Activated B cell treated with CpG ODN at 0.5 μM for 24 hours (primary cell): ENCODE data around the gene NBPF6. TPM values are rescaled to one million over a fixed set of nuclear protein-coding genes. Genes with fewer than 3 reads are reported as not detected.
"Not testable (repeated sequence)": the region's sequence is repeated elsewhere in the genome, so short reads cannot be mapped to it uniquely, and the experiment has no call there.

Experiments used
- ATAC-seq: fragments of 200-7000 bp; cut with Tn5 transposase; one replicate; pipeline ENCODE4 v1.10.0; 2021; ENCODE audit warnings: low read depth, mild to moderate bottlenecking, moderate library complexity
- CTCF ChIA-PET: fragments of 350-600 bp; sonication (Branson Sonifier 250); formaldehyde crosslinking; loops from one replicate; lab custom pipeline; 2021; ENCODE audit warnings: antibody characterized with exemption; lab: Charles Lee
- POLR2A ChIA-PET: fragments of 350-600 bp; sonication (Branson Sonifier 250); formaldehyde crosslinking; loops from one replicate; lab custom pipeline; 2021; ENCODE audit warnings: antibody characterized with exemption; lab: Charles Lee
- DNase-seq: peaks from one replicate; pipeline ENCODE4 v3.0.0; 2022
- H3K27ac Mint-ChIP-seq: one replicate; pipeline ENCODE4 v1.8.0; 2020; ENCODE audit warnings: mixed read lengths
- H3K27me3 Mint-ChIP-seq: one replicate; pipeline ENCODE4 v1.8.0; 2021; ENCODE audit warnings: mixed read lengths
- H3K36me3 Mint-ChIP-seq: one replicate; pipeline ENCODE4 v1.8.0; 2021; ENCODE audit warnings: low read depth, mixed read lengths
- H3K4me1 Mint-ChIP-seq: one replicate; pipeline ENCODE4 v1.8.0; 2021; ENCODE audit warnings: mixed read lengths
- H3K4me3 Mint-ChIP-seq: one replicate; pipeline ENCODE4 v1.8.0; 2020; ENCODE audit warnings: mild to moderate bottlenecking, mixed read lengths
- H3K9me3 Mint-ChIP-seq: one replicate; pipeline ENCODE4 v1.8.0; 2020; ENCODE audit warnings: mixed read lengths
- intact Hi-C: fragments of 100-400 bp; cut with micrococcal nuclease; formaldehyde crosslinking; loops from one replicate; pipeline ENCODE4 v1.15.1; 2024
- total RNA-seq: library from RNA; stranded (reverse); gene quantifications from 2 replicates; pipeline ENCODE4 v1.2.3, GENCODE V29; 2022
- TF ChIP-seq, protein P1 (sequence below): fragments of 200-600 bp; IDR thresholded peaks from one replicate; pipeline ENCODE4 v1.8.0; 2022; ENCODE audit warnings: antibody characterized with exemption, mild to moderate bottlenecking

NBPF6 gene
- total RNA-seq, 1 donor from 2014 or later: not detected

DNA sequence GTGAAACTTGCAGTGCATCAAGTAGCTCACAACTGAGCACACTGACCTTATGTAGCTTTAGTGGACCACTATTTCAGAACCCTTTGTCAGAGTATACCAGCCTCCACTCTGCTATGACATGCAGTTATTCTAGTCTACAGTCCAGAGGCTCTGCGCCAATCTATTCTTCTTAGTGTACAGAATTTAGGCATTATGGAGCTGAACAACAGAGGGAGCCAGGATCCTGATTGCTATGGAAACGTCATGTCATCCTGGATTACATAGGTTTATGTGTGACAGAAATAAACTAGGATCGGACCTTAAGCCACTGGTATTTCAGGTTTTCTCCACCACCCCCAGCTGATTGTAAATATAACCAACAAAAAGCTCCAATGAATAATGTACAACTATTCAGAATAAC is 61.6 kb downstream of the NBPF6 start:
- no peaks in the 10 kb centered on the region for H3K4me1 Mint-ChIP-seq

DNA sequence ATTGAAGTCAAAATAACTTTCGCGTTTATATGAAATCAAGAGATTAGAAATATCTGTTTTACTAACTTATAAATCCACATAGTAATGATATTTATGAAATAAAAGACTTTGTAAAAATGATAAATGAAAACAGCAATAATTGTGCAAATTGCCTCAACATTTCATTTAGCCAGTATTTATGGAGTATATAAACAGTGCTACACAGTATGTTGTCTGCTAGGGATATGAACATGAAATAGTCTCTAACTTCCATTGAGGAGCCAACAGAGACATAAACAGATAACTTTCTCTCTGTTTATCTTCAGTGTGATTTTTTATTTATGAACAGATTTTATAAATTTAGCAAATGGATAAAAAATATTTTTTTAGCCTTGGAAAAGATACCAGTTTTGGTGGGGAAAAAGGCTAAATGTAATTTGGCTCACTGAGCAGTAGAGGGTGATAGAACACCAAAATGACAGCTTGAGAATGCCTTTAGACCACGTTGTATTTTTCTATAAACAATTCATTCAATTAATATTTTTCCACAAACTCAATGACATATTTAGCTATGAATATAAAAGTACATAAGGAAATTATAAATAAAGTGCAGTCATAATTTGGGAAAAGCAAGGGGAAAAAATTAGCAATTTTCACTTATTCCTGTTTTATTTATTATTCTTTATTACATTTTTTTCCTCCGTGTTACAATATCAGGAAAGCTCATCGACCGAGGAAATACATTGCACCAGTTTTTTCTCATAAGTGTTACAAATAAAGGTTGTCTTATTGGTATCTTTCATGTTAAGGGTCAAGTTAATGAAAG is 62.3 kb downstream of the NBPF6 start:
- H3K36me3 Mint-ChIP-seq: no peaks in the 10 kb centered on the region
- DNase-seq (no peak), ATAC-seq (peak; percentile 85)
- TF ChIP-seq, protein P1, sequence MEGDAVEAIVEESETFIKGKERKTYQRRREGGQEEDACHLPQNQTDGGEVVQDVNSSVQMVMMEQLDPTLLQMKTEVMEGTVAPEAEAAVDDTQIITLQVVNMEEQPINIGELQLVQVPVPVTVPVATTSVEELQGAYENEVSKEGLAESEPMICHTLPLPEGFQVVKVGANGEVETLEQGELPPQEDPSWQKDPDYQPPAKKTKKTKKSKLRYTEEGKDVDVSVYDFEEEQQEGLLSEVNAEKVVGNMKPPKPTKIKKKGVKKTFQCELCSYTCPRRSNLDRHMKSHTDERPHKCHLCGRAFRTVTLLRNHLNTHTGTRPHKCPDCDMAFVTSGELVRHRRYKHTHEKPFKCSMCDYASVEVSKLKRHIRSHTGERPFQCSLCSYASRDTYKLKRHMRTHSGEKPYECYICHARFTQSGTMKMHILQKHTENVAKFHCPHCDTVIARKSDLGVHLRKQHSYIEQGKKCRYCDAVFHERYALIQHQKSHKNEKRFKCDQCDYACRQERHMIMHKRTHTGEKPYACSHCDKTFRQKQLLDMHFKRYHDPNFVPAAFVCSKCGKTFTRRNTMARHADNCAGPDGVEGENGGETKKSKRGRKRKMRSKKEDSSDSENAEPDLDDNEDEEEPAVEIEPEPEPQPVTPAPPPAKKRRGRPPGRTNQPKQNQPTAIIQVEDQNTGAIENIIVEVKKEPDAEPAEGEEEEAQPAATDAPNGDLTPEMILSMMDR: peak; percentile 95
- ChIA-PET POLR2A (interaction anchor here (1.7 kb wide), 1 partner anchor 48 kb away, joined by 13 read pairs; the partner anchor contains the start of gene EEIG2), CTCF (interaction anchor here (0.6 to 12.9 kb wide), 12 partner anchors 10 to 385 kb away, joined by 3 to 237 read pairs (median 4); partner anchors contain the start of gene EEIG2)
- H3K9me3 Mint-ChIP-seq: no peaks in the 10 kb centered on the region
- H3K27me3 Mint-ChIP-seq: no peaks in the 10 kb centered on the region
- no peak overlapping the region for H3K27ac Mint-ChIP-seq
- H3K4me3 Mint-ChIP-seq: no peak overlapping the region
- intact Hi-C loops: loop anchor here (1.0 to 2.0 kb wide), 4 partner anchors 49 to 730 kb away; no protein-coding TSS in a partner anchor
- H3K4me1 Mint-ChIP-seq: no peaks in the 10 kb centered on the region

More for the DNA sequence above, 61.6 kb downstream of the NBPF6 start:
- H3K27me3 Mint-ChIP-seq: no peaks in the 10 kb centered on the region
- H3K9me3 Mint-ChIP-seq: no peaks in the 10 kb centered on the region
- TF ChIP-seq, protein P1: no peak
- ATAC-seq (no peak), DNase-seq (no peak)
- no peak overlapping the region for H3K27ac Mint-ChIP-seq
- no peak overlapping the region for H3K4me3 Mint-ChIP-seq
- intact Hi-C loops: loop anchor here (1.0 to 2.0 kb wide), 4 partner anchors 50 to 729 kb away; no protein-coding TSS in a partner anchor
- ChIA-PET POLR2A (interaction anchor here (1.7 kb wide), 1 partner anchor 49 kb away, joined by 13 read pairs; the partner anchor contains the start of gene EEIG2), CTCF (interaction anchor here (1.2 to 12.9 kb wide), 8 partner anchors 10 to 386 kb away, joined by 3 to 237 read pairs (median 6); partner anchors contain the start of gene EEIG2)
- H3K36me3 Mint-ChIP-seq: no peaks in the 10 kb centered on the region

DNA sequence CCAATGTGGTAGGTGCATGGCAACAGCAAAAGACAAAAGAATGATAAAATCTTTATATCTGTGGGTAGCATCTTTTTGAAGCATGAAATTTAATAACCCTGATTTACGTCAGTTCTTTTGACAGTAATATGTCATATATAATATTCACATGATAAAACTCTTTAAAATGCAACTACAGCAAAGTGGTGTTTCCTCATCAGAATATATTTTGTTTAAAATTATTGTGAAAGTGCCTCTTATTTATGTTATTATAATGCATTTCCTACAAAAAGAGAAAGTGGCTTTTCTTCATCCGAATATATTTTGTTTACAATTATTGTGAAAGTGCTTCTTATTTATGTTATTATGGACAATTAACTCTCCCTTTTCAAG is 62.9 kb downstream of the NBPF6 start:
- TF ChIP-seq, protein P1: no peak
- POLR2A ChIA-PET: interaction anchor here (1.7 kb wide), 1 partner anchor 48 kb away, joined by 13 read pairs; the partner anchor contains the start of gene EEIG2
- no peak for ATAC-seq
- no peak overlapping the region for H3K27ac Mint-ChIP-seq
- CTCF ChIA-PET: interaction anchor here (0.6 to 12.9 kb wide), 11 partner anchors 10 to 384 kb away, joined by 3 to 237 read pairs (median 4); partner anchors contain the start of gene EEIG2
- DNase-seq: no peak
- H3K27me3 Mint-ChIP-seq: no peaks in the 10 kb centered on the region
- H3K36me3 Mint-ChIP-seq: no peaks in the 10 kb centered on the region
- intact Hi-C loops: loop anchor here (2.0 kb wide), 1 partner anchor 730 kb away; no protein-coding TSS in a partner anchor
- H3K4me1 Mint-ChIP-seq: no peaks in the 10 kb centered on the region
- H3K9me3 Mint-ChIP-seq: no peaks in the 10 kb centered on the region
- no peak overlapping the region for H3K4me3 Mint-ChIP-seq

DNA sequence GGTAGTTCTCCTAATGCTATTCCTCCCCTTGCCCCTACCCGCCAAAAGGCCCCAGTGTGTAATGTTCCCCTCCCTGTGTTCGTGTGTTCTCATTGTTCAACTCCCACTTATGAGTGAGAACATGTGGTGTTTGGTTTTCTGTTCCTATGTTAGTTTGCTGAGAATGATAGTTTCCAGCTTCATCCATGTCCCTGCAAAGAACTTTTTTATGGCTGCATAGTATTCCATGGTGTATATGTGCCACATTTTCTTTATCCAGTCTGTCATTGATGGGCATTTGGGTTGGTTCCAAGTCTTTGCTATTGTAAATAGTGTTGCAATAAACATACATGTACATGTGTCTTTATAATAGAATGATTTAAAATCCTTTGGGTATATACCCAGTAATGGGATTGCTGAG is 63.8 kb downstream of the NBPF6 start:
- ATAC-seq, DNase-seq, H3K4me3 Mint-ChIP-seq, H3K9me3 Mint-ChIP-seq, H3K4me1 Mint-ChIP-seq, H3K27ac Mint-ChIP-seq, H3K36me3 Mint-ChIP-seq, H3K27me3 Mint-ChIP-seq: not testable (repeated sequence)
- ChIA-PET CTCF (interaction anchor here (1.2 to 12.9 kb wide), 2 partner anchors 48 to 130 kb away, joined by 3 to 237 read pairs; partner anchors contain the start of gene EEIG2), POLR2A (interaction anchor here (1.8 kb wide), 1 partner anchor 46 kb away, joined by 5 read pairs; the partner anchor contains the start of gene EEIG2)
- intact Hi-C loops: loop anchor here (2.0 kb wide), 1 partner anchor 731 kb away; no protein-coding TSS in a partner anchor

DNA sequence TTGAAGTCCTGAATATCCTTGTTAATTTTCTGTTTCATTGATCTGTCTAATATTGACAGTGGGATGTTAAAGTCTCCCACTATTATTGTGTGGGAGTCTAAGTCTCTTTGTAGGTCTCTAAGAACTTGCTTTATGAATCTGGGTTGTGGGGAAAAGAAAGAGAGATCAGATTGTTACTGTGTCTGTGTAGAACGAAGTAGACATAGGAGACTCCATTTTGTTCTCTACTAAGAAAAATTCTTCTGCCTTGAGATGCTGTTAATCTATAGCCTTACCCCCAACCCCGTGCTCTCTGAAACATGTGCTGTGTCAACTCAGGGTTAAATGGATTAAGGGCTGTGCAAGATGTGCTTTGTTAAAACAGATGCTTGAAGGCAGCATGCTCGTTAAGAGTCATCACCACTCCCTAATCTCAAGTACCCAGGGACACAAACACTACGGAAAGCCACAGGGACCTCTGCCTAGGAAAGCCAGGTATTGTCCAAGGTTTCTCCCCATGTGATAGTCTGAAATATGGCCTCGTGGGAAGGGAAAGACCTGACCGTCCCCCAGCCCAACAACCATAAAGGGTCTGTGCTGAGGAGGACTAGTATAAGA is 67.3 kb downstream of the NBPF6 start:
- intact Hi-C loops, POLR2A ChIA-PET: not testable (repeated sequence)

More for the DNA sequence above, 67.3 kb downstream of the NBPF6 start:
- H3K9me3 Mint-ChIP-seq, H3K4me3 Mint-ChIP-seq, H3K4me1 Mint-ChIP-seq, ATAC-seq, DNase-seq, H3K27ac Mint-ChIP-seq, H3K27me3 Mint-ChIP-seq, H3K36me3 Mint-ChIP-seq: not testable (repeated sequence)
- CTCF ChIA-PET: interaction anchor here (12.9 kb wide), 1 partner anchor 44 kb away, joined by 237 read pairs; the partner anchor contains the start of gene EEIG2

Other genes with a start within 250 kb of the NBPF6 start
- gene SLC25A24, start 250.0 kb upstream of the NBPF6 start, total RNA-seq: 20.2 and 22.1 TPM in 2 replicates
- not detected in 2 replicates for gene NBPF4, start 206.3 kb upstream of the NBPF6 start, total RNA-seq
- 7.0 and 7.1 TPM in 2 replicates for gene EEIG2, start 109.8 kb downstream of the NBPF6 start, total RNA-seq
- gene HENMT1, start 210.8 kb downstream of the NBPF6 start, total RNA-seq: 6.1 and 6.4 TPM in 2 replicates
- 77.3 and 88.1 TPM in 2 replicates for gene PRPF38B, start 242.0 kb downstream of the NBPF6 start, total RNA-seq